Neural crest cell (in vitro differentiated cells): ENCODE data around the gene ZEB2. TPM values are rescaled to one million over a fixed set of nuclear protein-coding genes. Genes with fewer than 3 reads are reported as not detected.

Source experiments
- DNase-seq: peaks from one replicate; pipeline ENCODE4 v3.0.0; 2021; ENCODE audit warnings: low read depth, mixed read lengths, low spot score
- H3K27ac Mint-ChIP-seq: one replicate; pipeline ENCODE4 v1.8.0; 2021; ENCODE audit warnings: mild to moderate bottlenecking, mixed read lengths; ENCODE audit not compliant: unreplicated experiment
- H3K27me3 Mint-ChIP-seq: 2 replicates; pipeline ENCODE4 v1.8.0; 2021; ENCODE audit warnings: low read depth, mild to moderate bottlenecking, mixed read lengths
- H3K36me3 Mint-ChIP-seq: 2 replicates; pipeline ENCODE4 v1.8.0; 2021; ENCODE audit warnings: low read depth, mild to moderate bottlenecking, mixed read lengths
- H3K4me1 Mint-ChIP-seq: 2 replicates; pipeline ENCODE4 v1.8.0; 2021; ENCODE audit warnings: mixed read lengths
- H3K4me3 Mint-ChIP-seq: one replicate; pipeline ENCODE4 v1.8.0; 2021; ENCODE audit warnings: mild to moderate bottlenecking, mixed read lengths
- H3K9me3 Mint-ChIP-seq: 2 replicates; pipeline ENCODE4 v1.8.0; 2021; ENCODE audit warnings: mixed read lengths
- CTCF ChIP-seq: fragments of 200-600 bp; sonication (generic); conservative IDR thresholded peaks from 2 replicates; pipeline ENCODE4 v1.5.0; 2021; ENCODE audit warnings: antibody characterized with exemption, mild to moderate bottlenecking
- total RNA-seq: library from RNA; stranded (reverse); gene quantifications from 2 replicates; pipeline ENCODE4 v1.2.1, GENCODE V29; 2021

The ZEB2 gene
- total RNA-seq, 1 donor from 2014 or later: 192 TPM

- no peak for DNase-seq
Observed at GRCh38 chr2:144471305-144472045, 48.4 kb downstream of the ZEB2 start.

GRCh38 chr2:144470816-144471215 is 49.1 kb downstream of the ZEB2 start:
- Mint-ChIP-seq H3K9me3 (no peaks in the 10 kb centered on the region), H3K4me1 (peaks cover 37% of the 10 kb centered on the region), H3K27me3 (no peaks in the 10 kb centered on the region), H3K4me3 (peak overlapping the region; percentile 67), H3K36me3 (no peaks in the 10 kb centered on the region), H3K27ac (peak overlapping the region; percentile 77)
- no peak for DNase-seq
- TF ChIP-seq CTCF: no peak

More at GRCh38 chr2:144471305-144472045, 48.4 kb downstream of the ZEB2 start:
- H3K9me3 Mint-ChIP-seq: no peaks in the 10 kb centered on the region
- peak overlapping the region; percentile 77 for H3K27ac Mint-ChIP-seq
- H3K4me3 Mint-ChIP-seq: peak overlapping the region; percentile 67
- peaks cover 36% of the 10 kb centered on the region for H3K4me1 Mint-ChIP-seq
- TF ChIP-seq CTCF: no peak
- no peaks in the 10 kb centered on the region for H3K36me3 Mint-ChIP-seq
- no peaks in the 10 kb centered on the region for H3K27me3 Mint-ChIP-seq

GRCh38 chr2:144470334-144470733 is 49.6 kb downstream of the ZEB2 start:
- H3K4me1 Mint-ChIP-seq: peaks cover 39% of the 10 kb centered on the region
- peak overlapping the region; percentile 77 for H3K27ac Mint-ChIP-seq
- peaks cover under 1% of the 10 kb centered on the region for H3K36me3 Mint-ChIP-seq
- H3K27me3 Mint-ChIP-seq: no peaks in the 10 kb centered on the region
- H3K4me3 Mint-ChIP-seq: peak overlapping the region; percentile 33
- no peak for DNase-seq
- no peak for TF ChIP-seq CTCF
- no peaks in the 10 kb centered on the region for H3K9me3 Mint-ChIP-seq

GRCh38 chr2:144469798-144470197 is 50.1 kb downstream of the ZEB2 start:
- Mint-ChIP-seq H3K36me3 (peaks cover 5% of the 10 kb centered on the region), H3K27ac (no peak overlapping the region), H3K4me1 (peaks cover 40% of the 10 kb centered on the region), H3K4me3 (peak overlapping the region; percentile 4), H3K9me3 (no peaks in the 10 kb centered on the region), H3K27me3 (no peaks in the 10 kb centered on the region)
- no peak for TF ChIP-seq CTCF
- DNase-seq: no peak

- peak overlapping the region; percentile 38 for H3K27ac Mint-ChIP-seq
- DNase-seq: no peak
- TF ChIP-seq CTCF: no peak
- peaks cover 45% of the 10 kb centered on the region for H3K4me1 Mint-ChIP-seq
- H3K36me3 Mint-ChIP-seq: peaks cover 5% of the 10 kb centered on the region
- H3K27me3 Mint-ChIP-seq: no peaks in the 10 kb centered on the region
- no peak overlapping the region for H3K4me3 Mint-ChIP-seq
- H3K9me3 Mint-ChIP-seq: no peaks in the 10 kb centered on the region
Observed at GRCh38 chr2:144468823-144469595, 50.9 kb downstream of the ZEB2 start.
